ENCODE measurements around the gene MTTP. TPM values are rescaled to one million over a fixed set of nuclear protein-coding genes. Genes with fewer than 3 reads are reported as not detected.

Gene MTTP
- total RNA-seq, 1 donor from 2014 or later: not detected

Other genes with a start within 250 kb of the MTTP start
- 25.3 TPM for gene ADH1C, start 222.1 kb upstream of the MTTP start, total RNA-seq
- 11.8 TPM for gene ADH7, start 139.5 kb upstream of the MTTP start, total RNA-seq
- not detected for gene C4orf17, start 63.8 kb upstream of the MTTP start, total RNA-seq
- gene TRMT10A, start 10.8 kb upstream of the MTTP start, total RNA-seq: 1.2 TPM
- gene C4orf54, start 83.0 kb downstream of the MTTP start, total RNA-seq: not detected
- gene DAPP1, start 242.0 kb downstream of the MTTP start, total RNA-seq: 22.6 TPM